Sigmoid colon (tissue), 4 donors: Measurements from ENCODE around the gene C5.
A peak's percentile ranks its signal among the peaks of the same experiment; 100 is the strongest.

Source experiments
- CTCF ChIP-seq, 4 experiments: fragments of 450-650 bp in 3 of 4; fragments of 200-600 bp in 1 of 4; IDR thresholded peaks; one replicate each; pipeline ENCODE4 v1.5.1; 2016 to 2019; ENCODE audit warnings: antibody characterized with exemption in 4 of 4, mild to moderate bottlenecking in 3 of 4, moderate library complexity in 2 of 4
- EP300 ChIP-seq, 4 donors: sonication (generic); formaldehyde crosslinking; IDR thresholded peaks; one replicate each; pipeline ENCODE4 v1.6.1; 2017; ENCODE audit warnings: antibody characterized with exemption in 4 of 4
- POLR2A ChIP-seq, 2 donors: fragments of 450-650 bp; IDR thresholded peaks; one replicate each; pipeline ENCODE4 v1.6.1; 2016; ENCODE audit warnings: antibody characterized with exemption in 2 of 2, mild to moderate bottlenecking in 2 of 2, moderate library complexity in 2 of 2
- POLR2AphosphoS5 ChIP-seq, 4 donors: sonication (generic); formaldehyde crosslinking; IDR thresholded peaks; one replicate each; pipeline ENCODE4 v1.6.1; 2017; ENCODE audit warnings: antibody characterized with exemption in 4 of 4

- TF ChIP-seq CTCF (IDR thresholded peaks at IDR 0.05), result peak; percentile 88 to 92 (median 90)
- no peak for TF ChIP-seq POLR2A (IDR thresholded peaks at IDR 0.05)
- TF ChIP-seq EP300 (IDR thresholded peaks at IDR 0.05), result peak in 1 of 4 donors; percentile 19
- peak; percentile 57 to 83 (median 78) for TF ChIP-seq POLR2AphosphoS5 (IDR thresholded peaks at IDR 0.05)
These were observed 113.9 kb downstream of the C5 start for GRCh38 chr9:120936011-120936763.
